Left ventricle myocardium inferior (tissue), 1 donor: ENCODE measurements around the gene TCF4. TPM values are rescaled to one million over a fixed set of nuclear protein-coding genes. Genes with fewer than 3 reads are reported as not detected.

Experiments used
- DNase-seq: peaks from one replicate; pipeline ENCODE4 v3.0.0-alpha.2; 2020
- H3K27ac ChIP-seq: fragments of 200-600 bp; replicated peaks from 2 replicates; pipeline ENCODE4 v1.8.0; 2021
- H3K27me3 ChIP-seq: fragments of 200-600 bp; 2 replicates; pipeline ENCODE4 v1.8.0; 2021; ENCODE audit warnings: low read depth
- H3K36me3 ChIP-seq: fragments of 200-600 bp; 2 replicates; pipeline ENCODE4 v1.8.0; 2021
- H3K4me1 ChIP-seq: fragments of 200-600 bp; 2 replicates; pipeline ENCODE4 v1.8.0; 2021
- H3K4me3 ChIP-seq: fragments of 200-600 bp; 2 replicates; pipeline ENCODE4 v1.8.0; 2021; ENCODE audit warnings: mild to moderate bottlenecking, moderate library complexity
- H3K9me3 ChIP-seq: fragments of 200-600 bp; replicated peaks from 2 replicates; pipeline ENCODE4 v1.8.0; 2021
- intact Hi-C: fragments of 100-400 bp; cut with micrococcal nuclease; formaldehyde crosslinking; loops from one replicate; pipeline ENCODE4 v1.11.0; 2022
- total RNA-seq: library from RNA; stranded (reverse); fragmentation: NEBNext Ultra II Directional; extraction: Animal tissue kit (Norgen Biotek cat#: 25700); gene quantifications from one replicate; pipeline ENCODE4 v1.2.1, GENCODE V29; 2021
- TF ChIP-seq, protein P1 (sequence below): fragments of 200-600 bp; IDR thresholded peaks from 2 replicates; pipeline ENCODE4 v1.8.0; 2021; ENCODE audit warnings: antibody characterized with exemption, mild to moderate bottlenecking, borderline replicate concordance
- donor health status: DM: no; HTN: yes; CAD: no; lungs with severe emphysema.

The TCF4 gene
- total RNA-seq, 1 donor from 2014 or later: 58.9 TPM

DNA sequence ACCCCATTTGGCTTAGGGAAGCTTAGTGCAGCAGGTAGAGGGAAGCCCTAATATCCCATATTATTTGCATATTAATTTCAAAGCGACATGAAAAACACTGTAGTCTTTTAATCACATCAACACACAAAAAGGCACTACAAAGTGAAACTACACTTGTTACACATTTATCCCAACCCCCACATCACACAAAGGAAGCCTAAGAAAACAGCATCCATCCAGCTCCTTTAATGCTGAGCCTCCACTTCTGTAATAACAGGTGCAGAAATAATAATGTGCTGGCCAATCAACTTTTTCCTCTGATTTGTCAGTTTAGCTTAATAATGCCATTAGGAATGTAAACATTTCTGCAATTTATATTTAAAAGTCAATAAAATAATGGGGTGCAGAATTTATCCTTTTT, 274.0 kb downstream of the TCF4 start:
- no peaks in the 10 kb centered on the region for H3K27me3 ChIP-seq
- H3K4me3 ChIP-seq: peak overlapping the region; percentile 13

GRCh38 chr18:55310863-55311262, 277.1 kb downstream of the TCF4 start:
- H3K9me3 ChIP-seq: no peaks in the 10 kb centered on the region
- TF ChIP-seq, protein P1, sequence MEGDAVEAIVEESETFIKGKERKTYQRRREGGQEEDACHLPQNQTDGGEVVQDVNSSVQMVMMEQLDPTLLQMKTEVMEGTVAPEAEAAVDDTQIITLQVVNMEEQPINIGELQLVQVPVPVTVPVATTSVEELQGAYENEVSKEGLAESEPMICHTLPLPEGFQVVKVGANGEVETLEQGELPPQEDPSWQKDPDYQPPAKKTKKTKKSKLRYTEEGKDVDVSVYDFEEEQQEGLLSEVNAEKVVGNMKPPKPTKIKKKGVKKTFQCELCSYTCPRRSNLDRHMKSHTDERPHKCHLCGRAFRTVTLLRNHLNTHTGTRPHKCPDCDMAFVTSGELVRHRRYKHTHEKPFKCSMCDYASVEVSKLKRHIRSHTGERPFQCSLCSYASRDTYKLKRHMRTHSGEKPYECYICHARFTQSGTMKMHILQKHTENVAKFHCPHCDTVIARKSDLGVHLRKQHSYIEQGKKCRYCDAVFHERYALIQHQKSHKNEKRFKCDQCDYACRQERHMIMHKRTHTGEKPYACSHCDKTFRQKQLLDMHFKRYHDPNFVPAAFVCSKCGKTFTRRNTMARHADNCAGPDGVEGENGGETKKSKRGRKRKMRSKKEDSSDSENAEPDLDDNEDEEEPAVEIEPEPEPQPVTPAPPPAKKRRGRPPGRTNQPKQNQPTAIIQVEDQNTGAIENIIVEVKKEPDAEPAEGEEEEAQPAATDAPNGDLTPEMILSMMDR: no peak
- no peak overlapping the region for H3K4me3 ChIP-seq
- H3K36me3 ChIP-seq: peaks cover 4% of the 10 kb centered on the region
- H3K27ac ChIP-seq: peak overlapping the region; percentile 19
- no peaks in the 10 kb centered on the region for H3K27me3 ChIP-seq
- no peak for DNase-seq
- intact Hi-C loops: loop anchor here (10.0 kb wide), 2 partner anchors 46 to 194 kb away; no protein-coding TSS in a partner anchor
- peaks cover 98% of the 10 kb centered on the region for H3K4me1 ChIP-seq

More for the DNA sequence above, 274.0 kb downstream of the TCF4 start:
- no peak for DNase-seq
- intact Hi-C loops: loop anchor here (10.0 kb wide), 2 partner anchors 49 to 191 kb away; no protein-coding TSS in a partner anchor
- TF ChIP-seq, protein P1: no peak
- Histone ChIP-seq H3K9me3 (no peaks in the 10 kb centered on the region), H3K36me3 (peaks cover 4% of the 10 kb centered on the region), H3K4me1 (peaks cover 94% of the 10 kb centered on the region), H3K27ac (peak overlapping the region; percentile 6)

GRCh38 chr18:55310044-55310676, 277.8 kb downstream of the TCF4 start:
- H3K36me3 ChIP-seq: peaks cover 4% of the 10 kb centered on the region
- TF ChIP-seq, protein P1: no peak
- no peaks in the 10 kb centered on the region for H3K27me3 ChIP-seq
- DNase-seq: no peak
- H3K4me1 ChIP-seq: peaks cover 98% of the 10 kb centered on the region
- H3K9me3 ChIP-seq: no peaks in the 10 kb centered on the region
- intact Hi-C loops: loop anchor here (10.0 kb wide), 2 partner anchors 45 to 195 kb away; no protein-coding TSS in a partner anchor
- peak overlapping the region; percentile 19 for H3K27ac ChIP-seq
- H3K4me3 ChIP-seq: no peak overlapping the region

DNA sequence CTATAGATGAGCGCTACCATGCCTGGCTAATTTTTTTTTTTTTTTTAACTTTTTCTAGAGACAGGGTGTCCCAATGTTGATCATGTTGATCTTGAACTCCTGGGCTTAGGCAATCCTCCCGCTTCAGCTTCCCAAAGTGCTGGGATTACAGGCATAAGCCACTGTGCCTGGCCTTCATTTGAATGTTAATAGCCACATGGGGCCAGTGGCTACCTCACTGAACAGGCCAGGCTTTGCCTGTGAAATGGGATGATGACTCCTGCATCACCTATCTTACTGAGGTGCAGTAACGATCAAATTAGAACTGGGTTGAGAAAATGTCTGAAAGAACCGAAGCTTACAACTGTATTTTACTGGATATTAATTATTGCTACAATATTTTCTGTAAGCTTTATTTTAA, 278.7 kb downstream of the TCF4 start:
- peaks cover 98% of the 10 kb centered on the region for H3K4me1 ChIP-seq
- peaks cover 4% of the 10 kb centered on the region for H3K36me3 ChIP-seq
- intact Hi-C loops: no loop called here
- DNase-seq: no peak
- H3K27ac ChIP-seq: no peak overlapping the region
- H3K27me3 ChIP-seq: no peaks in the 10 kb centered on the region
- no peak overlapping the region for H3K4me3 ChIP-seq
- no peaks in the 10 kb centered on the region for H3K9me3 ChIP-seq
- TF ChIP-seq, protein P1: no peak

DNA sequence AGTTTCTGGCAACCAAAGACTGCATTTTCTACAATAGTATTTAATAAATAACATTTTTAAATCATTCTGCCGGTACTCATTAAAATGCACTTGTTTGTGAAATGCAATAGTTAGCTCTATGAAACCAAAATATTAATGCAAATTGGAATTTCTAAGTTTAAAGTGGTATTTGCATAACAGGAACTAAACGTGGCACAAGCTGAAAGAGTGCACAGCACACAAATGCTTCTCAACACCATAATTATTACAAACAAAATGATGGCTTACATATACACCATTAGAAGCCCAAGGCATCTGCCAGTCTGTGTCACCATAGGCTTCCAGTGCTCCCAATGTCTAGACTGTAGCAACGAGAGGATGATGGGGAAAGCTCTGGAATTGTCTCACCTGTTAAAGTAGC, 280.5 kb downstream of the TCF4 start:
- TF ChIP-seq, protein P1: no peak
- intact Hi-C loops: no loop called here
- no peak overlapping the region for H3K27ac ChIP-seq

More for the DNA sequence above, 280.5 kb downstream of the TCF4 start:
- Histone ChIP-seq H3K4me1 (peaks cover 98% of the 10 kb centered on the region), H3K4me3 (no peak overlapping the region), H3K9me3 (no peaks in the 10 kb centered on the region), H3K36me3 (peaks cover 4% of the 10 kb centered on the region), H3K27me3 (no peaks in the 10 kb centered on the region)
- no peak for DNase-seq
